HepG2 (cell line): ENCODE results near the gene ZNF77. TPM values are rescaled to one million over a fixed set of nuclear protein-coding genes. Genes with fewer than 3 reads are reported as not detected.

ENCODE experiments used
- ATAC-seq: fragments of 200-7000 bp; cut with Tn5 transposase; 3 replicates; pipeline ENCODE4 v1.9.1; 2020; ENCODE audit warnings: mild to moderate bottlenecking, moderate library complexity
- BruUV-seq: library from RNA; stranded (reverse); fragments of 400-500 nt; replicated peaks from 2 replicates; lab custom pipeline; 2021; lab: Mats Ljungman, UMichigan
- CTCF ChIA-PET: fragments of 300-600 bp; formaldehyde crosslinking; extraction: SDS; loops from one replicate; lab custom pipeline; 2021; ENCODE audit warnings: low total read pairs, inconsistent platforms, low intra/inter-chr PET ratio; lab: Yijun Ruan, JAX
- POLR2A ChIA-PET: fragments of 350-600 bp; sonication (Branson Sonifier 250); formaldehyde crosslinking; loops from one replicate; lab custom pipeline; 2020; ENCODE audit warnings: antibody characterized with exemption, inconsistent platforms; lab: Yijun Ruan, JAX
- DNase-seq: peaks from one replicate; pipeline ENCODE4 v3.0.0-alpha.2; 2015; ENCODE audit warnings: low spot score
- FAIRE-seq: peaks from 3 replicates; lab custom pipeline; 2011; peaks lifted over from hg19 to GRCh38; lab: Jason Lieb, UNC
- H2AFZ ChIP-seq: one replicate; pipeline ENCODE4 v1.6.1; 2011; ENCODE audit warnings: low read length, inconsistent platforms
- H3K27ac ChIP-seq: fragments of 300-600 bp; 3 replicates; pipeline ENCODE4 v1.8.0; 2011; ENCODE audit warnings: mixed run types, mild to moderate bottlenecking, mixed read lengths, low read length, inconsistent platforms; ENCODE audit not compliant: insufficient read depth; ENCODE audit errors: extremely low read length
- H3K27me3 ChIP-seq, 2 experiments: fragments of 200-600 bp in 1 of 2; 2 replicates in 1 of 2; 3 replicates in 1 of 2; pipeline versions ENCODE4 v1.6.0 to v1.8.0; 2011; ENCODE audit warnings: low read length in 2 of 2, mild to moderate bottlenecking in 2 of 2, moderate library complexity in 2 of 2, inconsistent platforms in 1 of 2; ENCODE audit not compliant: insufficient read depth in 2 of 2, control insufficient read depth in 1 of 2
- H3K36me3 ChIP-seq, 2 experiments: fragments of 200-600 bp in 1 of 2; replicated peaks in 1 of 2; 2 replicates in 1 of 2; 3 replicates in 1 of 2; pipeline versions ENCODE4 v1.5.1 to v1.8.0; 2011; ENCODE audit warnings: low read length in 2 of 2, inconsistent platforms in 1 of 2; ENCODE audit not compliant: insufficient read depth in 2 of 2, control insufficient read depth in 1 of 2
- H3K4me1 ChIP-seq: 2 replicates; pipeline ENCODE4 v1.5.1; 2012; ENCODE audit warnings: low read length, inconsistent platforms; ENCODE audit not compliant: insufficient read depth
- H3K4me2 ChIP-seq: 2 replicates; pipeline ENCODE4 v1.6.0; 2011; ENCODE audit warnings: low read depth, low read length, inconsistent platforms
- H3K4me3 ChIP-seq, 3 experiments: fragments of 200-600 bp in 1 of 3; sonication (generic), shearing (Covaris generic) in 1 of 3; replicated peaks in 1 of 3; 2 replicates each; pipeline ENCODE4 v1.5.1; 2011 to 2016; ENCODE audit warnings: low read length in 3 of 3, inconsistent platforms in 2 of 3, low read depth in 2 of 3, mild to moderate bottlenecking in 2 of 3, control low read depth in 1 of 3, mixed read lengths in 1 of 3; ENCODE audit not compliant: insufficient read depth in 1 of 3
- H3K79me2 ChIP-seq: one replicate; pipeline ENCODE4 v1.6.1; 2011; ENCODE audit warnings: low read length, inconsistent platforms; ENCODE audit not compliant: insufficient read depth
- H3K9ac ChIP-seq: 2 replicates; pipeline ENCODE4 v1.6.0; 2011; ENCODE audit warnings: mild to moderate bottlenecking, low read depth, low read length, inconsistent platforms; ENCODE audit not compliant: insufficient read depth
- H3K9me3 ChIP-seq: 2 replicates; pipeline ENCODE4 v1.5.1; 2012; ENCODE audit warnings: mild to moderate bottlenecking, low read length
- H4K20me1 ChIP-seq: 2 replicates; pipeline ENCODE4 v1.6.0; 2011; ENCODE audit warnings: inconsistent platforms, mild to moderate bottlenecking, low read length, moderate library complexity; ENCODE audit not compliant: insufficient read depth
- KLF9 ChIP-seq: IDR thresholded peaks from 2 replicates; pipeline ENCODE4 v1.6.1; 2016; ENCODE audit warnings: low read depth
- MTF2 ChIP-seq: sonication (generic); formaldehyde crosslinking; IDR thresholded peaks from 2 replicates; pipeline ENCODE4 v1.5.0; 2020; ENCODE audit warnings: missing genetic modification reagents, borderline replicate concordance
- SNAI1 ChIP-seq: sonication (generic); formaldehyde crosslinking; IDR thresholded peaks from 2 replicates; pipeline ENCODE4 v1.5.0; 2020; ENCODE audit warnings: mild to moderate bottlenecking, missing genetic modification reagents, borderline replicate concordance
- TBL1XR1 ChIP-seq: fragments of 150-350 bp; IDR thresholded peaks from 2 replicates; pipeline ENCODE4 v1.6.1; 2014; ENCODE audit warnings: borderline replicate concordance, low read length; ENCODE audit not compliant: partially characterized antibody
- TMF1 ChIP-seq: sonication (generic); formaldehyde crosslinking; IDR thresholded peaks from 2 replicates; pipeline ENCODE4 v1.8.1; 2022; ENCODE audit warnings: low read depth, missing genetic modification reagents
- ZNF101 ChIP-seq: sonication (generic); formaldehyde crosslinking; IDR thresholded peaks from 2 replicates; pipeline ENCODE4 v1.4.0; 2020; ENCODE audit warnings: mild to moderate bottlenecking, low read depth, missing genetic modification reagents, borderline replicate concordance
- ZNF260 ChIP-seq: sonication (generic); formaldehyde crosslinking; IDR thresholded peaks from 2 replicates; pipeline ENCODE4 v1.4.0; 2020; ENCODE audit warnings: missing genetic modification reagents, low read depth, mild to moderate bottlenecking, borderline replicate concordance
- WGBS: methylation state at CpG from one replicate; pipeline ENCODE4 v1.1.6; 2017; ENCODE audit warnings: low lambda C conversion rate; 5-methylcytosine and 5-hydroxymethylcytosine counted together
- in situ Hi-C: cut with HindIII; loops from 2 replicates; pipeline ENCODE4 v1.10.0; 2017; ENCODE audit warnings: low pct_unique_long_range_greater_than_20kb; ENCODE audit not compliant: extremely low pct_ligation_motif_present
- intact Hi-C: fragments of 100-400 bp; cut with micrococcal nuclease; formaldehyde crosslinking; loops from one replicate; pipeline ENCODE4 v1.10.0; 2022; ENCODE audit not compliant: unreplicated experiment
- polyA plus RNA-seq, 8 experiments: library from polyadenylated mRNA; depleted of rRNA in 3 of 8; stranded (reverse) in 7 of 8; unstranded in 1 of 8; fragments of >200 nt; fragmentation: Illumina TruSeq in 4 of 8; extraction: Trizol in 4 of 8; gene quantifications; 2 replicates each; pipeline versions ENCODE4 v1.2.1 to v1.2.3, GENCODE V29; 2011 to 2016; ENCODE audit warnings: low read depth in 4 of 8, missing spikeins in 1 of 8, mixed read lengths in 1 of 8; ENCODE audit not compliant: insufficient read depth in 1 of 8
- total RNA-seq, 5 experiments: library from RNA; depleted of rRNA; stranded (reverse); fragments of >200 nt; fragmentation: Illumina TruSeq; extraction: Trizol; gene quantifications; 2 replicates each; pipeline ENCODE4 v1.2.3, GENCODE V29; 2016; ENCODE audit warnings: low read depth in 1 of 5
- TF ChIP-seq, protein P1 (sequence below): sonication (generic); formaldehyde crosslinking; IDR thresholded peaks from 2 replicates; pipeline ENCODE4 v1.4.0; 2020; ENCODE audit warnings: missing genetic modification reagents, mild to moderate bottlenecking, borderline replicate concordance
- TF ChIP-seq, protein P2 (sequence below): IDR thresholded peaks from 2 replicates; pipeline ENCODE4 v1.6.1; 2016; ENCODE audit warnings: low read depth, missing genetic modification reagents, missing compliant biosample characterization
- TF ChIP-seq, protein P3 (sequence below): sonication (generic); formaldehyde crosslinking; IDR thresholded peaks from 2 replicates; pipeline ENCODE4 v1.9.0; 2021; ENCODE audit warnings: mild to moderate bottlenecking, missing genetic modification reagents

ZNF77 gene
- total and polyA plus RNA-seq, 2 of the 13 experiments (the other 11 are each of a cell fraction or from before 2014, with no cell fraction given): 7.1 to 11.5 TPM

DNA sequence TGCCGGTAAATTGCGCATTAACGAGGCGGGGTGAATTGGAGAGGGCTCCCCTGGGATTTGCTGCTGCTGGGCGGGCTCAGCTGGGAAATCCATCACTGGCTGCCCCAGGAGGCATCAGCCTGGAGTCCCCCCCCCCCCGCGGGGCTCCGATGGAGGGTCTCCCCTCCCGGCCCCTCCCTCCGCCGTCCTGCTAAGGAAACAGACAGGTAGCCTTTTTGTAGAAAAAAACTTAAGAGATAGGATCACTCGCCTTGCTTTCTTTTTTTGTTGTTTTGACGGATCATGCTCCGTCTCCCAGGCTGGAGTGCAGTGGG, 39.4 kb upstream of the ZNF77 start:
- intact Hi-C loops (no loop called here), in situ Hi-C loops (no loop called here)
- Histone ChIP-seq H3K4me2 (peak overlapping the region; percentile 74), H3K9me3 (no peaks in the 10 kb centered on the region), H3K79me2 (no peaks in the 10 kb centered on the region), H3K36me3 (no peaks in the 10 kb centered on the region), H3K4me3 (peak overlapping the region in 2 of 3 experiments; percentile 31 to 62; a peak in 4 of 6 replicates), H2AFZ (no peak overlapping the region), H4K20me1 (no peaks in the 10 kb centered on the region), H3K27me3 (peaks cover 0 to 55% of the 10 kb centered on the region in 2 experiments; a peak in 4 of 5 replicates), H3K9ac (no peak overlapping the region), H3K27ac (no peak overlapping the region), H3K4me1 (peaks cover 43% of the 10 kb centered on the region)
- WGBS: 11% methylated on average over 9 of the region's 14 CpGs
- no peak for FAIRE-seq
- no peak for DNase-seq
- ChIA-PET CTCF (no interaction called here), POLR2A (no interaction called here)
- BruUV-seq: no TSS peak
- no peak for ATAC-seq
- TF ChIP-seq ZNF101 (CRISPR knock-in tag) (no peak), SNAI1 (CRISPR knock-in tag) (no peak), KLF9 (CRISPR knock-in tag) (no peak), TBL1XR1 (no peak), ZNF260 (no peak), MTF2 (CRISPR knock-in tag) (no peak), TMF1 (CRISPR knock-in tag) (no peak)
- TF ChIP-seq, protein P1, sequence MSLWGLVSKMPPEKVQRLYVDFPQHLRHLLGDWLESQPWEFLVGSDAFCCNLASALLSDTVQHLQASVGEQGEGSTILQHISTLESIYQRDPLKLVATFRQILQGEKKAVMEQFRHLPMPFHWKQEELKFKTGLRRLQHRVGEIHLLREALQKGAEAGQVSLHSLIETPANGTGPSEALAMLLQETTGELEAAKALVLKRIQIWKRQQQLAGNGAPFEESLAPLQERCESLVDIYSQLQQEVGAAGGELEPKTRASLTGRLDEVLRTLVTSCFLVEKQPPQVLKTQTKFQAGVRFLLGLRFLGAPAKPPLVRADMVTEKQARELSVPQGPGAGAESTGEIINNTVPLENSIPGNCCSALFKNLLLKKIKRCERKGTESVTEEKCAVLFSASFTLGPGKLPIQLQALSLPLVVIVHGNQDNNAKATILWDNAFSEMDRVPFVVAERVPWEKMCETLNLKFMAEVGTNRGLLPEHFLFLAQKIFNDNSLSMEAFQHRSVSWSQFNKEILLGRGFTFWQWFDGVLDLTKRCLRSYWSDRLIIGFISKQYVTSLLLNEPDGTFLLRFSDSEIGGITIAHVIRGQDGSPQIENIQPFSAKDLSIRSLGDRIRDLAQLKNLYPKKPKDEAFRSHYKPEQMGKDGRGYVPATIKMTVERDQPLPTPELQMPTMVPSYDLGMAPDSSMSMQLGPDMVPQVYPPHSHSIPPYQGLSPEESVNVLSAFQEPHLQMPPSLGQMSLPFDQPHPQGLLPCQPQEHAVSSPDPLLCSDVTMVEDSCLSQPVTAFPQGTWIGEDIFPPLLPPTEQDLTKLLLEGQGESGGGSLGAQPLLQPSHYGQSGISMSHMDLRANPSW (CRISPR knock-in tag): no peak
- TF ChIP-seq, protein P2, sequence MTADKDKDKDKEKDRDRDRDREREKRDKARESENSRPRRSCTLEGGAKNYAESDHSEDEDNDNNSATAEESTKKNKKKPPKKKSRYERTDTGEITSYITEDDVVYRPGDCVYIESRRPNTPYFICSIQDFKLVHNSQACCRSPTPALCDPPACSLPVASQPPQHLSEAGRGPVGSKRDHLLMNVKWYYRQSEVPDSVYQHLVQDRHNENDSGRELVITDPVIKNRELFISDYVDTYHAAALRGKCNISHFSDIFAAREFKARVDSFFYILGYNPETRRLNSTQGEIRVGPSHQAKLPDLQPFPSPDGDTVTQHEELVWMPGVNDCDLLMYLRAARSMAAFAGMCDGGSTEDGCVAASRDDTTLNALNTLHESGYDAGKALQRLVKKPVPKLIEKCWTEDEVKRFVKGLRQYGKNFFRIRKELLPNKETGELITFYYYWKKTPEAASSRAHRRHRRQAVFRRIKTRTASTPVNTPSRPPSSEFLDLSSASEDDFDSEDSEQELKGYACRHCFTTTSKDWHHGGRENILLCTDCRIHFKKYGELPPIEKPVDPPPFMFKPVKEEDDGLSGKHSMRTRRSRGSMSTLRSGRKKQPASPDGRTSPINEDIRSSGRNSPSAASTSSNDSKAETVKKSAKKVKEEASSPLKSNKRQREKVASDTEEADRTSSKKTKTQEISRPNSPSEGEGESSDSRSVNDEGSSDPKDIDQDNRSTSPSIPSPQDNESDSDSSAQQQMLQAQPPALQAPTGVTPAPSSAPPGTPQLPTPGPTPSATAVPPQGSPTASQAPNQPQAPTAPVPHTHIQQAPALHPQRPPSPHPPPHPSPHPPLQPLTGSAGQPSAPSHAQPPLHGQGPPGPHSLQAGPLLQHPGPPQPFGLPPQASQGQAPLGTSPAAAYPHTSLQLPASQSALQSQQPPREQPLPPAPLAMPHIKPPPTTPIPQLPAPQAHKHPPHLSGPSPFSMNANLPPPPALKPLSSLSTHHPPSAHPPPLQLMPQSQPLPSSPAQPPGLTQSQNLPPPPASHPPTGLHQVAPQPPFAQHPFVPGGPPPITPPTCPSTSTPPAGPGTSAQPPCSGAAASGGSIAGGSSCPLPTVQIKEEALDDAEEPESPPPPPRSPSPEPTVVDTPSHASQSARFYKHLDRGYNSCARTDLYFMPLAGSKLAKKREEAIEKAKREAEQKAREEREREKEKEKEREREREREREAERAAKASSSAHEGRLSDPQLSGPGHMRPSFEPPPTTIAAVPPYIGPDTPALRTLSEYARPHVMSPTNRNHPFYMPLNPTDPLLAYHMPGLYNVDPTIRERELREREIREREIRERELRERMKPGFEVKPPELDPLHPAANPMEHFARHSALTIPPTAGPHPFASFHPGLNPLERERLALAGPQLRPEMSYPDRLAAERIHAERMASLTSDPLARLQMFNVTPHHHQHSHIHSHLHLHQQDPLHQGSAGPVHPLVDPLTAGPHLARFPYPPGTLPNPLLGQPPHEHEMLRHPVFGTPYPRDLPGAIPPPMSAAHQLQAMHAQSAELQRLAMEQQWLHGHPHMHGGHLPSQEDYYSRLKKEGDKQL: no peak
- TF ChIP-seq, protein P3, sequence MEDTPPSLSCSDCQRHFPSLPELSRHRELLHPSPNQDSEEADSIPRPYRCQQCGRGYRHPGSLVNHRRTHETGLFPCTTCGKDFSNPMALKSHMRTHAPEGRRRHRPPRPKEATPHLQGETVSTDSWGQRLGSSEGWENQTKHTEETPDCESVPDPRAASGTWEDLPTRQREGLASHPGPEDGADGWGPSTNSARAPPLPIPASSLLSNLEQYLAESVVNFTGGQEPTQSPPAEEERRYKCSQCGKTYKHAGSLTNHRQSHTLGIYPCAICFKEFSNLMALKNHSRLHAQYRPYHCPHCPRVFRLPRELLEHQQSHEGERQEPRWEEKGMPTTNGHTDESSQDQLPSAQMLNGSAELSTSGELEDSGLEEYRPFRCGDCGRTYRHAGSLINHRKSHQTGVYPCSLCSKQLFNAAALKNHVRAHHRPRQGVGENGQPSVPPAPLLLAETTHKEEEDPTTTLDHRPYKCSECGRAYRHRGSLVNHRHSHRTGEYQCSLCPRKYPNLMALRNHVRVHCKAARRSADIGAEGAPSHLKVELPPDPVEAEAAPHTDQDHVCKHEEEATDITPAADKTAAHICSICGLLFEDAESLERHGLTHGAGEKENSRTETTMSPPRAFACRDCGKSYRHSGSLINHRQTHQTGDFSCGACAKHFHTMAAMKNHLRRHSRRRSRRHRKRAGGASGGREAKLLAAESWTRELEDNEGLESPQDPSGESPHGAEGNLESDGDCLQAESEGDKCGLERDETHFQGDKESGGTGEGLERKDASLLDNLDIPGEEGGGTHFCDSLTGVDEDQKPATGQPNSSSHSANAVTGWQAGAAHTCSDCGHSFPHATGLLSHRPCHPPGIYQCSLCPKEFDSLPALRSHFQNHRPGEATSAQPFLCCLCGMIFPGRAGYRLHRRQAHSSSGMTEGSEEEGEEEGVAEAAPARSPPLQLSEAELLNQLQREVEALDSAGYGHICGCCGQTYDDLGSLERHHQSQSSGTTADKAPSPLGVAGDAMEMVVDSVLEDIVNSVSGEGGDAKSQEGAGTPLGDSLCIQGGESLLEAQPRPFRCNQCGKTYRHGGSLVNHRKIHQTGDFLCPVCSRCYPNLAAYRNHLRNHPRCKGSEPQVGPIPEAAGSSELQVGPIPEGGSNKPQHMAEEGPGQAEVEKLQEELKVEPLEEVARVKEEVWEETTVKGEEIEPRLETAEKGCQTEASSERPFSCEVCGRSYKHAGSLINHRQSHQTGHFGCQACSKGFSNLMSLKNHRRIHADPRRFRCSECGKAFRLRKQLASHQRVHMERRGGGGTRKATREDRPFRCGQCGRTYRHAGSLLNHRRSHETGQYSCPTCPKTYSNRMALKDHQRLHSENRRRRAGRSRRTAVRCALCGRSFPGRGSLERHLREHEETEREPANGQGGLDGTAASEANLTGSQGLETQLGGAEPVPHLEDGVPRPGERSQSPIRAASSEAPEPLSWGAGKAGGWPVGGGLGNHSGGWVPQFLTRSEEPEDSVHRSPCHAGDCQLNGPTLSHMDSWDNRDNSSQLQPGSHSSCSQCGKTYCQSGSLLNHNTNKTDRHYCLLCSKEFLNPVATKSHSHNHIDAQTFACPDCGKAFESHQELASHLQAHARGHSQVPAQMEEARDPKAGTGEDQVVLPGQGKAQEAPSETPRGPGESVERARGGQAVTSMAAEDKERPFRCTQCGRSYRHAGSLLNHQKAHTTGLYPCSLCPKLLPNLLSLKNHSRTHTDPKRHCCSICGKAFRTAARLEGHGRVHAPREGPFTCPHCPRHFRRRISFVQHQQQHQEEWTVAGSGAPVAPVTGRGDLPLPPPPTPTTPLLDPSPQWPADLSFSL (CRISPR knock-in tag): no peak
